Measurements from ENCODE around the gene PPM1J.
"Not testable (repeated sequence)": the region's sequence is repeated elsewhere in the genome, so short reads cannot be mapped to it uniquely, and the experiment has no call there.

Gene PPM1J

DNA sequence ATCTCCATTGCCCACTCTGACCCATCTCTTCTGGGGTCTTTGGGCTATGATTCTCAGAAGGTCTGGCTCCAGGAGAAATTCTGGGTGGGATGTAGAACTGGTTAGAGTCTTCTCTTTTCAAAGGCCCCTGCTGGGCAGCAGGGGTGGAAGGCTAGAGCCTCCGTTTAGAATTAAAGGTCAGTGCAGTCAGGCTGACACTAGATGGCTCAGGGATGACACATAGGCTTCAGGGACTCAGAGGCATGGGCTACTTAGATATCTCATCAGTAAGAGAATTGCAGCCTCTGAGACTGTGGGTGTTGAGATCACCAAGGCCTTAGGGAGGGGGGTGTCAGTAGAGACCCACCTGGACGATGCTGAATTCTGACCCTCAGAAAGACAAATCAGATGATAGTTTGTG, 12.6 kb upstream of the PPM1J start:
- DNase-seq (ENCODE audit: low spot score) = no peak
- in situ Hi-C loops (cut with MboI; ENCODE audit: low sequenced_read_pairs, unreplicated experiment) = no loop called here
- TF ChIP-seq, protein P1, sequence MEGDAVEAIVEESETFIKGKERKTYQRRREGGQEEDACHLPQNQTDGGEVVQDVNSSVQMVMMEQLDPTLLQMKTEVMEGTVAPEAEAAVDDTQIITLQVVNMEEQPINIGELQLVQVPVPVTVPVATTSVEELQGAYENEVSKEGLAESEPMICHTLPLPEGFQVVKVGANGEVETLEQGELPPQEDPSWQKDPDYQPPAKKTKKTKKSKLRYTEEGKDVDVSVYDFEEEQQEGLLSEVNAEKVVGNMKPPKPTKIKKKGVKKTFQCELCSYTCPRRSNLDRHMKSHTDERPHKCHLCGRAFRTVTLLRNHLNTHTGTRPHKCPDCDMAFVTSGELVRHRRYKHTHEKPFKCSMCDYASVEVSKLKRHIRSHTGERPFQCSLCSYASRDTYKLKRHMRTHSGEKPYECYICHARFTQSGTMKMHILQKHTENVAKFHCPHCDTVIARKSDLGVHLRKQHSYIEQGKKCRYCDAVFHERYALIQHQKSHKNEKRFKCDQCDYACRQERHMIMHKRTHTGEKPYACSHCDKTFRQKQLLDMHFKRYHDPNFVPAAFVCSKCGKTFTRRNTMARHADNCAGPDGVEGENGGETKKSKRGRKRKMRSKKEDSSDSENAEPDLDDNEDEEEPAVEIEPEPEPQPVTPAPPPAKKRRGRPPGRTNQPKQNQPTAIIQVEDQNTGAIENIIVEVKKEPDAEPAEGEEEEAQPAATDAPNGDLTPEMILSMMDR (IDR thresholded peaks at IDR 0.05; ENCODE audit: borderline replicate concordance, control extremely low read depth, extremely low read depth, insufficient read depth, missing control alignments) = no peak

DNA sequence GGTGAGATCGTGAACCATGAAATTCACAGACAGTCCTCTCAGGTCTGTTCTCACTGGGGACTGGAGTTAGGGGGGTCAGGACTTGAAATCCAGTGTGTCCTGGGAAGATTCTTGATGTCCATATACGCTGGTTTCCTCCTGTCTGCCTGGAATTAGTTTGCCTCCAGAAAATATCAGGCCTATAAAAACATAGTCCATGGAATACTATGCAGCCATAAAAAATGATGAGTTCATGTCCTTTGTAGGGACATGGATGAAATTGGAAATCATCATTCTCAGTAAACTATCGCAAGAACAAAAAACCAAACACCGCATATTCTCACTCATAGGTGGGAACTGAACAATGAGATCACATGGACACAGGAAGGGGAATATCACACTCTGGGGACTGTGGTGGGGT, 9.1 kb upstream of the PPM1J start:
- DNase-seq (ENCODE audit: low spot score) = not testable (repeated sequence)
- in situ Hi-C loops (cut with MboI; ENCODE audit: low sequenced_read_pairs, unreplicated experiment) = loop anchor here (25.0 kb wide), 1 partner anchor 313 kb away; no protein-coding TSS in a partner anchor

DNA sequence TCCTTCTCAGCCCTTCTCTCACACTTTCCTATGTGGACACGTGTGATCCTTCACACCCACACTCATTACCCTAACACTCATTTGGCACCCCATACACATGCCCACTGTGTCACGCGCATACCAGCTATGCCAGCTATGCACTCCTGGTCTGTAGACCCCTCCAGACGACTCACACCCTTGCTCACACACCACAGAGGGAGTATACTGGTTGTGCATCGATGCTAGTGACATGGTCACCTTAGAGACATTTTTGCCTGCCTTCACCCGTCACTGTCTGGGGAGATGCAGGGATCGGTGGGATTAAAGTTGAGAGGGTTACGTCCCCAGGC, 8.3 kb upstream of the PPM1J start:
- DNase-seq (ENCODE audit: low spot score) = no peak
- TF ChIP-seq, protein P1 (IDR thresholded peaks at IDR 0.05; ENCODE audit: borderline replicate concordance, control extremely low read depth, extremely low read depth, insufficient read depth, missing control alignments) = no peak
- in situ Hi-C loops (cut with MboI; ENCODE audit: low sequenced_read_pairs, unreplicated experiment) = loop anchor here (25.0 kb wide), 1 partner anchor 314 kb away; no protein-coding TSS in a partner anchor

DNA sequence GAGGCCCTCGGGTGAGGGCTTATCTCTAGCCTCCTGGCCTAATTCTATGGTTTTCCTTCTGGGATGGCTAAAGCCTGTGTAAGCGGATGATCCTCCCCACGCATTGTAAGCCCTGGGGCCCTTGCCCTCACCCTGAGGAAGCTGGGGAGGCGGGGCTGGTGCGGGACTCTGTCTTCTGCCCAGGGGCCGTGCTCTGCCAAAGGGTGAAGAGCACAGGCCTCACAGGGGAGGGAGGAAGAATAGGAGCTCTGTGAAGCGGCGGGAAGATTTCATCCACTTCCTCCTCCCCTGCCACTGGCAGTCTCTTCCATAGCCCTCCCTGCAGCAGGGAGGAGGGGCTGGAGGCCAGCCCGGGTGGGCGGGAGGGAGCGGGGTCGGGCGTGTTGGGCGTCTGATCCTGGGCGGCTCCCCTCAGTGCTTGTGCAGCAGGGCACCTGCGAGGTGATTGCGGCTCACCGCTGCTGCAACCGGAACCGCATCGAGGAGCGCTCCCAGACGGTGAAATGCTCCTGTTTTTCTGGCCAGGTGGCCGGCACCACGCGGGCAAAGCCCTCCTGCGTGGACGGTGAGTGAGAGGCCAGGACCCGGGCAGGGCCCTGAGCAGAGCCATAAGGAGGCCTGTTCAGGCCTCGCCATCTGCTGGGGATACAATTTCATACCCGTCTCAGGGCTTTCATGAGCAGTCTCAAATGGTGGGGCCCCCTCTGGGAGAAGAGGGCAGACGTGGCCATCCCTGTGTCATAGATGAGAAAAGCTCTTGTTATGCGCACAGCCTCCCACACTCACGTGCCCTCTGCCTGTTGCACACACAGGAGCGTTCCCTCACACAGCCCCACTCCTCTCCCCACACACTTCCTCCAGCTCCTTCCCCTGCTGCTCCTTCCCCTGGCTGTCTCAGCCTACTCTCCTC, 7.7 kb upstream of the PPM1J start:
- TF ChIP-seq, protein P1 (IDR thresholded peaks at IDR 0.05; ENCODE audit: borderline replicate concordance, control extremely low read depth, extremely low read depth, insufficient read depth, missing control alignments) = no peak
- in situ Hi-C loops (cut with MboI; ENCODE audit: low sequenced_read_pairs, unreplicated experiment) = loop anchor here (25.0 kb wide), 1 partner anchor 314 kb away; no protein-coding TSS in a partner anchor
- no peak for DNase-seq (ENCODE audit: low spot score)

DNA sequence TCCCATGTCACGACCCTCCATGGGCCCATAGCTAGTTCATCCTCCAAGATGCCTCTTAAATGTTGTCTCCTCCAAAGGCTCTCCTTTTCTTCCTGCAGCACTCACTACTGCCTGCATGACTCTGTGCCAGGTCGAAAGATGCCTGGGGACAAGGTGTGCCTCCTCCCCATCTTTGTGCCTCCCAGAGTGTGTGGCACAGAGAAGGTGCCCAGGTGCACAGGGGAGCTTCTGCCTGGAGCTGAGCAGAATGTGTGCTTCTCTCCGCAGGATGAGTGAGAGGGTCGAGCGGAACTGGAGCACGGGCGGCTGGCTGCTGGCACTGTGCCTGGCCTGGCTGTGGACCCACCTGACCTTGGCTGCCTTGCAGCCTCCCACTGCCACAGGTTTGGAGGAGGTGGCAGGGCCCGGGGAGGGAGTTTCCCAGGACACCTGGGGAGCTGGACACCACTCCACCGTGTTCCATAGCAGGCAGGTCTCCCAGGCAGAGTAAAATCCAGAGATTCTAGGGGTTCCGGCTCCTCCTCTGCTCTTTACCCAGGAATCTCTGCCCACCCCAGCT, 6.9 kb upstream of the PPM1J start:
- TF ChIP-seq, protein P1 (IDR thresholded peaks at IDR 0.05; ENCODE audit: borderline replicate concordance, control extremely low read depth, extremely low read depth, insufficient read depth, missing control alignments) = no peak
- in situ Hi-C loops (cut with MboI; ENCODE audit: low sequenced_read_pairs, unreplicated experiment) = loop anchor here (25.0 kb wide), 1 partner anchor 315 kb away; no protein-coding TSS in a partner anchor
- DNase-seq (ENCODE audit: low spot score) = no peak

DNA sequence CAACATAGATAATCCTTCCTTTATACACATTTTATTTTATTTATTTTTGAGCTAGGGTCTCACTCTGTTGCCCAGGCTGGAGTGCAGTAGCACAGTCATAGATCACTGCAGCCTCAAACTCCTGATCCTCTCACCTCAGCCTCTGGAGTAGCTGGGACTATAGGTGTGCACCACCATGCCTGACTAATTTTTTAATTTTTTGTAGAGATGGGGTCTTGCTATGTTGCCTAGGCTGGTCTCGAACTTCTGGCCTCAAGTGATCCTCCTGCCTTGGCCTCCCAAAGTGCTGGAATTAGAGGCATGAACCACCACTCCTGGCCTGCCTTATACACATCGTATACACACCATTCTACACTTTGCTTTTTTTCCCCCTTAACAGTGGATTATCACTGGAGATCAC, 6.2 kb upstream of the PPM1J start:
- in situ Hi-C loops (cut with MboI; ENCODE audit: low sequenced_read_pairs, unreplicated experiment) = loop anchor here (25.0 kb wide), 1 partner anchor 316 kb away; no protein-coding TSS in a partner anchor
- DNase-seq (ENCODE audit: low spot score) = not testable (repeated sequence)

DNA sequence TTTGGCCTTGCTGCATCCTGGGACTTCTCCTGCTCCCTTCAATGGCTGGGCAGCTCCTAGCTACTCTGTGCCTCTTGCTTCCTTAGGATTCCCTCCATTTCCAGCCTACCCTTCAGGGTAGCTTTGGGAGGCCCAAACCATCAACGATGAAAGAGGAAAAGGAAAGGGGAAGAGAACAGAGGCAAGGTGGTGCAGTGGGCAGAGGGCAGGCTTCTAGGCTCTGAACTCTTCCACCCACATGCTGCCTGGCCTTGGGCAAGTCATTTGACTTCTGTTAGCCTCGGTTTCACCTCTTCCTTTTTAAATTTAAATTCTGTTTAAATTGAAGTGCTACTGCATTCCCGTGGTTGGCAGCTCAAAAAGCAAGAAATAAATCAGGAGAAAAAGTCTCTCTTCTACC, 5.7 kb upstream of the PPM1J start:
- in situ Hi-C loops (cut with MboI; ENCODE audit: low sequenced_read_pairs, unreplicated experiment) = loop anchor here (25.0 kb wide), 1 partner anchor 317 kb away; no protein-coding TSS in a partner anchor
- DNase-seq (ENCODE audit: low spot score) = no peak
- TF ChIP-seq, protein P1 (IDR thresholded peaks at IDR 0.05; ENCODE audit: borderline replicate concordance, control extremely low read depth, extremely low read depth, insufficient read depth, missing control alignments) = no peak
